Measurements from ENCODE around the gene ERGIC3.

Gene ERGIC3

DNA sequence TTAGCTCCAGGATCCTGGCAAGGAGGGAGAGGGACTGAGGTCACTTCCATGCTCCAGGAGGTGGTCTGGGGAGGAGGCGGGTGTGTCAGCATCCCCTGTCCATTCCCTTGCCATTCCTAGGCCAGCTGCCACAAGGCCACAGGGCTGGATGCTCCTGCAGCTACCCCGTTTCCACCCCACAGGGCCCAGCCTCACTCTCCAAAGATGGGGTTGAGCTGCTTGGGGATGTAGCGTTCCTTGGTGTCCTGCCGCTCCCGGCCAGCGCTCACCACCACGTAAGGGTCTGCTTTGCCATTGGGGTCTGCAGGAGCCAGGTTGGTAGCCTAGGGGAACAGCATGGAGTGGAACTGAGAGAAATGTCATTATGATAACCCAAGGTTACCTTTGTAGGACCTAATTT is 23.0 kb downstream of the ERGIC3 start:
- no peaks in the 10 kb centered on the region for H3K9me3 ChIP-seq (ENCODE audit: control insufficient read depth, insufficient read depth, low read length)
- no peak for TF ChIP-seq EZH2phosphoT487 (IDR thresholded peaks at IDR 0.05; ENCODE audit: borderline replicate concordance, low read length)
- TF ChIP-seq, protein P1, sequence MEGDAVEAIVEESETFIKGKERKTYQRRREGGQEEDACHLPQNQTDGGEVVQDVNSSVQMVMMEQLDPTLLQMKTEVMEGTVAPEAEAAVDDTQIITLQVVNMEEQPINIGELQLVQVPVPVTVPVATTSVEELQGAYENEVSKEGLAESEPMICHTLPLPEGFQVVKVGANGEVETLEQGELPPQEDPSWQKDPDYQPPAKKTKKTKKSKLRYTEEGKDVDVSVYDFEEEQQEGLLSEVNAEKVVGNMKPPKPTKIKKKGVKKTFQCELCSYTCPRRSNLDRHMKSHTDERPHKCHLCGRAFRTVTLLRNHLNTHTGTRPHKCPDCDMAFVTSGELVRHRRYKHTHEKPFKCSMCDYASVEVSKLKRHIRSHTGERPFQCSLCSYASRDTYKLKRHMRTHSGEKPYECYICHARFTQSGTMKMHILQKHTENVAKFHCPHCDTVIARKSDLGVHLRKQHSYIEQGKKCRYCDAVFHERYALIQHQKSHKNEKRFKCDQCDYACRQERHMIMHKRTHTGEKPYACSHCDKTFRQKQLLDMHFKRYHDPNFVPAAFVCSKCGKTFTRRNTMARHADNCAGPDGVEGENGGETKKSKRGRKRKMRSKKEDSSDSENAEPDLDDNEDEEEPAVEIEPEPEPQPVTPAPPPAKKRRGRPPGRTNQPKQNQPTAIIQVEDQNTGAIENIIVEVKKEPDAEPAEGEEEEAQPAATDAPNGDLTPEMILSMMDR (IDR thresholded peaks at IDR 0.05; ENCODE audit: low read depth, low read length, poor library complexity, severe bottlenecking), result no peak
- no peaks in the 10 kb centered on the region for H3F3A ChIP-seq (ENCODE audit: control insufficient read depth, insufficient read depth)
- H3K27ac ChIP-seq (ENCODE audit: low read depth, low read length), result no peak overlapping the region
- H3K4me3 ChIP-seq (ENCODE audit: low read length), result no peak overlapping the region
- H3K4me1 ChIP-seq (ENCODE audit: control insufficient read depth, low read length), result peaks cover 8% of the 10 kb centered on the region; the same call in 1 of the 2 replicates
- no peaks in the 10 kb centered on the region for H4K20me1 ChIP-seq (ENCODE audit: control insufficient read depth, insufficient read depth, low read depth, low read length)
- peaks cover 2% of the 10 kb centered on the region; the same call in 1 of the 2 replicates for H3K27me3 ChIP-seq (ENCODE audit: control insufficient read depth, low read length)
- H3K4me2 ChIP-seq (ENCODE audit: low read length), result no peak overlapping the region
- no peaks in the 10 kb centered on the region for H3K36me3 ChIP-seq (ENCODE audit: control insufficient read depth, low read length)
- H3K9me2 ChIP-seq (replicated peaks; ENCODE audit: control insufficient read depth, low read length), result no peaks in the 10 kb centered on the region
- no peaks in the 10 kb centered on the region for H3K79me2 ChIP-seq (ENCODE audit: control insufficient read depth, low read length)

DNA sequence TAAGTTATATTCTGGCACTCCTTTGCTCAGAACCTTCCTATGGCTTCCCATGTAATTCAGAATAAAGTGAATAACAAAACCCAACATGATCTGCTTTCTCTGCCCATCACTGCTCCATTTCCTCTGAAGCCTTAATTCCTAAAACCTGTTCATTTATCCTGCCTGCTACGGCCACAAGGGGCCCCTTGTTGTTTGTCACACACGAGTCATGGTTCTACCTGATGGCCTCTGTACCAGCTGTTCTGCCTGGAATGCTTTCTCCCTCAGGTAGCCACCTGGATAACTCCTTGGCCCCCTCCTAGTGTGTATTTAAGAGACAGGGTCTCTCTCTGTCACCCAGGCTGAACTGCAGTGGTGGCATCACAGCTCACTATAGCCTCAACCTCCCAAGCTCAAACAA is 26.8 kb downstream of the ERGIC3 start:
- no peak overlapping the region for H3K4me2 ChIP-seq (ENCODE audit: low read length)
- H3K9me3 ChIP-seq (ENCODE audit: control insufficient read depth, insufficient read depth, low read length), result no peaks in the 10 kb centered on the region
- TF ChIP-seq, protein P1 (IDR thresholded peaks at IDR 0.05; ENCODE audit: low read depth, low read length, poor library complexity, severe bottlenecking), result peak; percentile 45
- no peak for TF ChIP-seq EZH2phosphoT487 (IDR thresholded peaks at IDR 0.05; ENCODE audit: borderline replicate concordance, low read length)
- no peaks in the 10 kb centered on the region for H4K20me1 ChIP-seq (ENCODE audit: control insufficient read depth, insufficient read depth, low read depth, low read length)
- H3K4me3 ChIP-seq (ENCODE audit: low read length), result no peak overlapping the region
- H3K27me3 ChIP-seq (ENCODE audit: control insufficient read depth, low read length), result peaks cover 2% of the 10 kb centered on the region; the same call in 1 of the 2 replicates
- no peaks in the 10 kb centered on the region for H3K36me3 ChIP-seq (ENCODE audit: control insufficient read depth, low read length)
- H3F3A ChIP-seq (ENCODE audit: control insufficient read depth, insufficient read depth), result no peaks in the 10 kb centered on the region
- no peaks in the 10 kb centered on the region for H3K4me1 ChIP-seq (ENCODE audit: control insufficient read depth, low read length)
- no peaks in the 10 kb centered on the region for H3K79me2 ChIP-seq (ENCODE audit: control insufficient read depth, low read length)
- H3K27ac ChIP-seq (ENCODE audit: low read depth, low read length), result no peak overlapping the region
- no peaks in the 10 kb centered on the region for H3K9me2 ChIP-seq (replicated peaks; ENCODE audit: control insufficient read depth, low read length)

DNA sequence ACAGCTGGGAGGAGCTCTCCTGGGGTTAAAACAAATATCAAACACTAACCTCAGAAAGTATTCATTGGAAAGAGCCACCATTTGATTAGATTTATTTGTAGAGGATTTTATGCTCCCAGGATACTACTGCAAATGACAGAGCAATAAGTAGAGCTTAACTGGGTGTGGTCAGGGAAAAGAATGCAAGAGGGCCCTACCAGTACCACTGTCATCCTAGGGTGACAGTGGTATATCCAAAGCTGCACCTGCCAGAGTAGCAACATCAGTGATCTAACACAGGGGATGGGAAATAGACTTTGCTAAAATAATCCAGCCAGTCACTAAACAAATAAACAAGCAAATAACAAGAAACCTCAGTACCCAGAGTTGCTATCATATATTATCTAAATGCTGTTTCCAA is 29.7 kb downstream of the ERGIC3 start:
- TF ChIP-seq EZH2phosphoT487 (IDR thresholded peaks at IDR 0.05; ENCODE audit: borderline replicate concordance, low read length), result no peak
- TF ChIP-seq, protein P1 (IDR thresholded peaks at IDR 0.05; ENCODE audit: low read depth, low read length, poor library complexity, severe bottlenecking), result no peak
- Histone ChIP-seq H3K4me2 (ENCODE audit: low read length) (no peak overlapping the region), H3K36me3 (ENCODE audit: control insufficient read depth, low read length) (no peaks in the 10 kb centered on the region), H3F3A (ENCODE audit: control insufficient read depth, insufficient read depth) (no peaks in the 10 kb centered on the region), H3K27ac (ENCODE audit: low read depth, low read length) (no peak overlapping the region), H3K9me2 (replicated peaks; ENCODE audit: control insufficient read depth, low read length) (no peaks in the 10 kb centered on the region), H3K27me3 (ENCODE audit: control insufficient read depth, low read length) (peaks cover 6% of the 10 kb centered on the region), H3K79me2 (ENCODE audit: control insufficient read depth, low read length) (no peaks in the 10 kb centered on the region), H4K20me1 (ENCODE audit: control insufficient read depth, insufficient read depth, low read depth, low read length) (no peaks in the 10 kb centered on the region), H3K4me1 (ENCODE audit: control insufficient read depth, low read length) (no peaks in the 10 kb centered on the region), H3K4me3 (ENCODE audit: low read length) (no peak overlapping the region), H3K9me3 (ENCODE audit: control insufficient read depth, insufficient read depth, low read length) (no peaks in the 10 kb centered on the region)
